ENCODE data around the gene ARPC5L.
"Not testable (repeated sequence)": the region's sequence is repeated elsewhere in the genome, so short reads cannot be mapped to it uniquely, and the experiment has no call there.

Gene ARPC5L

GRCh38 chr9:124894741-124895170, 32.8 kb downstream of the ARPC5L start:
- no peak for DNase-seq

DNA sequence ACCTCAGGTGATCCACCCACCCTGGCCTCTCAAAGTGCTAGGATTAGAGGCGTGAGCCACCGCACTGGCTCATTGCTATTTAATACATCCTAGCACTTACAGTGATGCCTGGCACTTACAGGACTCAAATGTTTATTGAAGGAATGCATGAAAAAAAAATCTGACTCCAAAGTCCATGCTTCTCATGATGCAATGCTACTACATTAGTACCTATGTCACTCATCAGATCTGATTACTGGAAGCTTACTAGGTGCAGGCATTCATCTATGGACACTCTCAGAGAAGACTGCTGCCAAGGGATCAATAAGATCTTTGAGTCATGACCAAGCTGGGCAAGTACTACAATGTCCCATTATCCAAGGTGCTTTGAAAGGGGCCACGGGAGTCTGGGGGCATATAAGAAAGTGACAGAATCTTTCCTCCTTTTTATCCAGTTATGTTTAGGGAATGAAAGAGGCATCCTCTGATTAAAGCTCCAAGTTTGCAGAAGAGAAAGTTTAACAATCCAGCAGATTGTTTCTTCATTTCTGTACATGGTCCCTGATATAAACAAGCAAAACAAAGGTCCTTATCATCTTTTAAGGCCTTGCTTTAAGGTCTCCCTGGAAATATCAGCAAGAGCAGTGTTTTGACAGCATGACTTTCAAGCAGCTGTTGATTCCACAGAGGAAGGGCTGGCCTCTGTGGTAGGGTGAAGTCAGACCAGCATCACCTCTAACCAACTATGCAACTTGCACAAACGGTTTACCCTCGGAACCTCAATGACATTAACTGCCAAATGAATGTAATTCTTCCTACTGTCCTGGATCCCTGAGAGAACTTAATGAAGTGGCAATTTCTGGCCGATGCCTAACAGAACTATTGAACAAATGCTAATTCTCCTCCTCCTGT, 35.9 kb downstream of the ARPC5L start:
- no peak for DNase-seq

- DNase-seq, result no peak
Observed at GRCh38 chr9:124899845-124900244, 37.9 kb downstream of the ARPC5L start.

DNA sequence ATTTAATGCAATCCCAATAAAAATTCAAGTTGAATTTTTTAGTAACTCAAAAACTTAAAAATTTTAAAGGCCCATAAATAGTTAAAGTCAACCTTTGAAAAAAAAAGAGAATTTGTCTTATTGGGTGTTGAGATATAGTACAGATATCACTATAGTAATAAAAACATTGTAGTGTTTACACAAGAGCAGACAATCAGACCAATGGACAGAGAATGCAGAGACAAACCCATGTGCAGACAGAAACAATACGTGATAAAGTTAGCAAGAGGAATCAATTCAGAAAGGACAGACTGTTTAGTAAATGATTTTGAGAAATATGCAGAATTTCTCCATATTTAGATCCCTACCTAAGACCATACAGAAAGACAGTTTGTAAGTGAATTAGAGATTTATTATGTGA, 45.0 kb downstream of the ARPC5L start:
- DNase-seq, result no peak

- no peak for DNase-seq
Observed at GRCh38 chr9:124908098-124908497, 46.2 kb downstream of the ARPC5L start.

DNA sequence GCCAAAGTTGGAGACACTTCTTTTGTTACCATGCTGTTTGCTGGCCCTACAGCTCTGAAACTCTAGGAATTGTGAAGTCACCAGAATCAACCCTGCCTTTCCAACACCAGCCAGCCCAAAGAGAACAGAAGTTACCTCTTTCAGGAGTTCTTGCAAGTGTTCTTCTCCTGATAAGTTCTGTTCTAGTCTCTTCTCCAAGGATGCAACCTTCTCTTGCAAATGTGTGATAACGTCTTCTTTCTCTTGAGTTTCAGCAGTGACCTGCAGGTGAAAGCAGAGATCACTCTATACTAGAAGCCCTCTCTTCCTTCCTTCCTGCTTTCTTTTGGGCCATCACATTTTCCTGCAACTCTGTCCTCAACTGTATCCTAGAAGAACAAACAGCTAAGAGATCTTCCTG, 49.8 kb downstream of the ARPC5L start:
- DNase-seq, result no peak

DNA sequence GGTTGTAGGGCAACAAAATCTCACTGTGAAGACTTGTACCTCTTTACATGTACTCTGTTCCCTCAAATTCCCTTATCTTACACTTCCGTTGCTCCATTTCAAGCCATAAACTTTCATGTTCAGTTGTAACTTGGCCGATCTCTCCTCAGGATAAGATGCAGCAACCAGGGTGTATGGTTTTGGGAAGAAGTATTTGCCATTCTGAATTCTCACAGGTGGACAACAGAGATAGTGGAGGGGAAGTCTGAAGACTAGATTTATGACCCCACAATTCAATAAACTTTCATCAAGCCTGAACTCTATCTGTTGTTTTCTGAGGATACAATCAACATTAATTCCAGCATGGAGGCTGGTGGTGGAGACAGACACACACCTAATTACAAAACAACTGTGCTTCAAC, 51.4 kb downstream of the ARPC5L start:
- DNase-seq, result no peak

DNA sequence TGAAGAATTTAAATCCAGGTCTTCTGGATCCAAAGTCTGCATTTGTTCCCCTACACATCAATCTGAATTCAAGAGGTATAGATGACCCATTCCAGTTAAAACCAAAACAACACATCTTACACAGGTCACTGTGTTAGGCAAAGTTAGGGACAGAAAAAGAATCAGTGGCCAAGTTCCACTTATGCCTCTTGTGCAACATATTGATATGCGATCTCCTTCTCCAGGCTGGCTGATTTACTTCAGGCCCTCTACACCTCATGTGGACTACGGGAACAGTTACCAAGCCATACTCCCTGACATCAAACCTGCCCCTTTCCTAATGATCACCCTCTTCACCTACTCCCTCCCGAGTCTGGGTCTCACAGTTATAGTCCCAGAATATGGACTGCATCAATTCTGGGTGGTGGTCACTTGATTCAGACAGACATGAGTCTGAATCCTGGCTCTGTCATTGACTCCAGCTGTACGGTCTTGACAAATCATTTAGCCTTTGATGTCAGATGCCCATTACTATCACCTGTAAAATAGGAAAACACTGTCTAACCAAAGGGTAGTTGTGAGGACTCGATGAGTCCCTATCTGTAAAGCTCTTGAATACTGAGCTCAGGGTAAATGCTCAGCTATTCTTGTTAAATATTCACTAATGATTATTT, 52.9 kb downstream of the ARPC5L start:
- no peak for DNase-seq

DNA sequence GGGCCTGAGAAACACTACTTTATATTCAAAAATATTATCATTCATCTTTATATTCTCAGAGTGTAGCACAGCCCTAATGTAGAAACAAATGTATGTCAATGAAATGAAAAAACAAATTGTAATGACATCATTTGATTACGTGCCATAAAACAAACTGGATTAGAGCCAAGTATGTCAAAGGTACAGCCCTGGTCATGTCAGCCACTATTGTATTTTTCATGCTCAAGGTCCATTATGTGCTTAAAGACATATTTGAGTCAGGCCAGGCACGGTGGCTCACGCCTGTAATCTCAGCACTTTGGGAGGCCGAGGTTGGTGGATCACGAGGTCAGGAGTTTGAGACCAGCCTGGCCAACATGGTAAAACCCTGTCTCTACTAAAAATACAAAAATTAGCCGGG, 58.5 kb downstream of the ARPC5L start:
- not testable (repeated sequence) for DNase-seq

All from SIG-M5 (cell line).